ENCODE measurements around the gene LRRC2.

The LRRC2 gene

DNA sequence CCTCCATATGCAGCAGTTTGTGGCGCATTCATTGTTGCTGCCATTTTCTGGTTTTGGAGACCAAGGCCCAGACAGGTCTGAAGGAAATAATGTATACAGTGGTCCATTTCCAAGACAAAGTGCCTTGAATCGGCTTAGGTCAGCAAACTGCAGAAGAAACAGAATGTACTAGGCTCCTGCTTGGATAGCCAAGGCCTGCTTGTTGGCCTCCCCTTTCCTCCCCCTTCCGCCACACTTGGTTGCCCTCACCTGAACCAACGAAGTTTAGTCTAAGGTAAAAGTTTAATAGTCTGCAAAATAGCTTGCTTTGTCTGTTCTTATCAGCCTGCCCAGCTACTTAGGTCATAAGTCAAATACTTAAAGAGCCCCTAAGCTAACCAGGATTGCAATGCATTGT lies 80.3 kb downstream of the LRRC2 start:
- DNase-seq (ENCODE audit: insufficient read length, low spot score) (no peak), FAIRE-seq (no peak)
- TF ChIP-seq, protein P1, sequence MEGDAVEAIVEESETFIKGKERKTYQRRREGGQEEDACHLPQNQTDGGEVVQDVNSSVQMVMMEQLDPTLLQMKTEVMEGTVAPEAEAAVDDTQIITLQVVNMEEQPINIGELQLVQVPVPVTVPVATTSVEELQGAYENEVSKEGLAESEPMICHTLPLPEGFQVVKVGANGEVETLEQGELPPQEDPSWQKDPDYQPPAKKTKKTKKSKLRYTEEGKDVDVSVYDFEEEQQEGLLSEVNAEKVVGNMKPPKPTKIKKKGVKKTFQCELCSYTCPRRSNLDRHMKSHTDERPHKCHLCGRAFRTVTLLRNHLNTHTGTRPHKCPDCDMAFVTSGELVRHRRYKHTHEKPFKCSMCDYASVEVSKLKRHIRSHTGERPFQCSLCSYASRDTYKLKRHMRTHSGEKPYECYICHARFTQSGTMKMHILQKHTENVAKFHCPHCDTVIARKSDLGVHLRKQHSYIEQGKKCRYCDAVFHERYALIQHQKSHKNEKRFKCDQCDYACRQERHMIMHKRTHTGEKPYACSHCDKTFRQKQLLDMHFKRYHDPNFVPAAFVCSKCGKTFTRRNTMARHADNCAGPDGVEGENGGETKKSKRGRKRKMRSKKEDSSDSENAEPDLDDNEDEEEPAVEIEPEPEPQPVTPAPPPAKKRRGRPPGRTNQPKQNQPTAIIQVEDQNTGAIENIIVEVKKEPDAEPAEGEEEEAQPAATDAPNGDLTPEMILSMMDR (IDR thresholded peaks at IDR 0.05; ENCODE audit: insufficient read depth, missing control alignments) = no peak

DNA sequence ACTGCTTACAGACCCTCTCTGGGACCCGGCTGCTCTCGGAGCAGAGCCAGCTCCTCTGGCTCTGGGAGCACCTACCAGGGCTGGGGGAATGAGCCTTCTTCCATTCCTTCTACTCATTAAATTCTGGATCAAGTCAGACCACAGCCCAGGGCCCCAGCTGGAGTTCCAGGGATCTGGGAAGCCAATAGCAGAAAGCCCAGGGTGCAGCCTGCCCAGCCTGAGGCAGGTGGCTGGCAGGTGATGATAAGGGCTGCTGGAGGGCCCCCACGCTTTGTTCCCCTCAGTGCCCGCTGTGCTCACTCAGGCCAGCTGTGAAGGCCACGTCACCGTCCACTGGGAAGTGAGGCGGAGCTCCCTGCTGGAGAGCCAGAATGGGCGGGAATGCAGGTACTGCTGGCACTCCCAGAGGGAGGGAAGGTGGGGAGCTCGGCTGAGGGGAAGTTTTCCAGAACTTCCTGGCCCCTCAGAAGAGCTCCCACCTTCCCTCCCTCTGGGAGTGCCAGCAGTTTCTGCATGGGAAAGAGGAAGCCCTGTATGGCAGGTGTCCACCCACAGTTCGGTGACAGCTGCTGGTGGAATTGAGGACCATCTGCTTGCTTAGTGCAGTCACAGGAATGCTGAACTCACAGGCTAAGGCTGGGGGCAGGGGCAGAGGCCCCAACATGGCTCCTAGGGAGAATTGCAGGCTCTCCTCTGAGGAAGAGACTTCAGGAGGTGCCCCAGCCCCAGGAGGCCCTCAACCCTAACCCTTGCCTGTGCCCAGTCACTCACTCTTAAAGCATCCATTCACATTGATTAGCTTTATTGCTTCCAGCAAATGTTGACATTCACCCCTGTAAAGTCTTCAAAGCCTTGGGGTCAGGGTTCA lies 81.0 kb downstream of the LRRC2 start:
- DNase-seq (ENCODE audit: insufficient read length, low spot score) (no peak), FAIRE-seq (no peak)
- TF ChIP-seq, protein P1 (IDR thresholded peaks at IDR 0.05; ENCODE audit: insufficient read depth, missing control alignments) = no peak

DNA sequence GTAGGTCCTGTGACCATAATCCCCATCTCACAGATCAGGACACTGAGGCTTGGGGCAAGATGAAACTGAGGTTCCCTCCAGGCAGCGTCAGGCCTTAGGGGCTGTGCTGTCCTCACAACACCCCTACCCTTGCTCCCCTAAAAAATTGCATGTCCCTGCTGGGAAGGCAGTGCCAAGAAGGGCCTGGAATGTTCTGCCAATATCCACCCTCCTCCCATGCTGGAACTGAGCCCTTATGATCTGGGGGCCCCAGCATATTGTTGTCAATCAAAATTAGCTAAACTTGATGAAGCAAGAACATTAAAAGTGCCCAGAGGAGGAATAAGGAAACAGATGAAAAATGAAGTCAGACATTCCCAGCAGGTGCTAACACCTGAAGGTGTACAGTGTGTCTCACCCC lies 81.7 kb downstream of the LRRC2 start:
- DNase-seq (ENCODE audit: insufficient read length, low spot score) (no peak), FAIRE-seq (no peak)
- TF ChIP-seq, protein P1 (IDR thresholded peaks at IDR 0.05; ENCODE audit: insufficient read depth, missing control alignments) = no peak

DNA sequence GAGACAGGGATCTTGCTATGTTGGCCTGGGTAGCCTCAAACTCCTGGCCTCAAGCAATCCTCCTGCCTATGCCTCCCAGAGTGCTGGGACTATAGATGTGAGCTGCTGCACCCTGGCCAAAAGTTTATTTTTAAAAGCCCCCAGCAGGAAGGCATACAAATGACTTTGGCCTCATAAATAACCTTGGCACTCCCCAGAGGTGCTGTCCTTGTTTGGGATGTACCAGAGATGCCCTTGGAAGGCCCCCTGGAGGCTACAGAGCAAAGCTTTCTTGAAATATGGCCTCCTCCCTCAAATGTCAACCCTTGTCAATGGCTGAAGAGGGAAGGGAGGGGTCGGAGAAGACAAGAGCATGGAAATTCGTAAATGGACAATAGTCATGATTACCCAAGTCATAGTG lies 82.3 kb downstream of the LRRC2 start:
- DNase-seq (ENCODE audit: insufficient read length, low spot score) = no peak
- TF ChIP-seq, protein P1 (IDR thresholded peaks at IDR 0.05; ENCODE audit: insufficient read depth, missing control alignments) = no peak
- no peak for FAIRE-seq

DNA sequence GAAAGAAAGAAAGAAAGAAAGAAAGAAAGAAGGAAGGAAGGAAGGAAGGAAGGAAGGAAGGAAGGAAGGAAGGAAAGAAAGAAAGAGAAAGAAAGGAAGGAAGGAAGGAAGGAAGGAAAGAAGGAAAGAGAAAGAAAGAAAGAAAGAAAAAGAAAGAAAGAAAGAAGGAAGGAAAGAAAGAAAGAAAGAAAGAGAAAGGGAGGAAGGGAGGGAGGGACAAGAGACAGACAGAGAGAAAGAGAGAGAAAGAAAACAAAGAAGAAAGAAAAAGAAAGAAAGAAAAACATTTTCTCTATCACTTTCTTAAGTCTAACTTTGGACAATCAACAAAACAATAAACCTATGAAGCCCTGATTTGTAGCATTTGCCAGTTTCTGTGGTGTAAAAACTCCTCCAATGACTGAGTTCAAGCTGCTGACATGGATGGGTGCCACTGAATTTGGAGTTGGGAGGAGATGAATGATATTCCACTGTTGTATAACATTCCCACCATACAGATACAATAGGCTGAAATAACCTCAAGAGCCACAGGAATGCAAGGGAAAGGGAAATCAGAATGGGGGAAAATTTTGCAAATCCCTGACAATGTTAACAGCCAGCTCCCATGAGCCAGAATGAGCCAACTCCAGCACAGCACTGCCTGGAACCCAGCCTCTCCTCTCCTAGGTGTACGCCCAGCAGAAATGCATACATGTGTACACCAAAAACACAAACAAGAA lies 83.3 kb downstream of the LRRC2 start:
- DNase-seq (ENCODE audit: insufficient read length, low spot score) (no peak), FAIRE-seq (no peak)
- TF ChIP-seq, protein P1 (IDR thresholded peaks at IDR 0.05; ENCODE audit: insufficient read depth, missing control alignments) = no peak

DNA sequence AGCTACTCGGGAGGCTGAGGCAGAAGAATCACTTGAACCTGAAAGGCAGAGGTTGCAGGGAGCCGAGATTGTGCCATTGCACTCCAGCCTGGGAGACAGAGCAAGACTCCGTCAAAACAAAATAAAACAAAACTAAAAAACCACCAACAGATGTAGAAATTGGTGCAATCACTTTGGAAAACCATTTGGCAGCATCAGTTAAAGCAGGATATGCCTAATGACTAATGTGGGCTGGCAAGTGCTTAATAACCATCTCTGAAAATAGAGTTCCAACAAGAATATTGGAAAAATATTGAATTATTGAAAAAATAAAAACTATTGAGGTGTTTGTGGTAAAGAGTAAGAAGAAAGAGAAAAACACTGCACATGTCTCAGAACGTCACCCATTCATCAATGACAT lies 84.5 kb downstream of the LRRC2 start:
- FAIRE-seq = no peak
- no peak for DNase-seq (ENCODE audit: insufficient read length, low spot score)
- TF ChIP-seq, protein P1 (IDR thresholded peaks at IDR 0.05; ENCODE audit: insufficient read depth, missing control alignments) = no peak

Measured in D721Med (cell line).